Activated gamma-delta T cell treated with Interleukin-2 at 50 U/mL for 16 hours (primary cell): ENCODE data around the gene TAF9B.
"Not testable (repeated sequence)": the region's sequence is repeated elsewhere in the genome, so short reads cannot be mapped to it uniquely, and the experiment has no call there.

ENCODE experiments used
- DNase-seq: peaks from one replicate; pipeline ENCODE4 v3.0.0-alpha.2; 2020

The TAF9B gene

GRCh38 chrX:78139160-78140123, at the start of gene TAF9B:
TSS of gene TAF9B (minus strand) at chrX:78139650. CDS start at chrX:78139611, 39 bp downstream.
- DNase-seq, result peak; percentile 74

GRCh38 chrX:78182881-78183280, 43.4 kb upstream of the TAF9B start:
- no peak for DNase-seq

GRCh38 chrX:78181307-78181706, 41.9 kb upstream of the TAF9B start:
- DNase-seq, result no peak

- no peak for DNase-seq
These were observed 28.6 kb upstream of the TAF9B start for GRCh38 chrX:78168065-78168464.

- DNase-seq, result no peak
These were observed 26.0 kb upstream of the TAF9B start for GRCh38 chrX:78165425-78165824.

GRCh38 chrX:78163175-78163574, 23.7 kb upstream of the TAF9B start:
- not testable (repeated sequence) for DNase-seq

GRCh38 chrX:78160711-78161110, 21.3 kb upstream of the TAF9B start:
- not testable (repeated sequence) for DNase-seq

- not testable (repeated sequence) for DNase-seq
These were observed 18.4 kb upstream of the TAF9B start for GRCh38 chrX:78157846-78158245.

- not testable (repeated sequence) for DNase-seq
These were observed 17.9 kb upstream of the TAF9B start for GRCh38 chrX:78157373-78157772.

- DNase-seq, result not testable (repeated sequence)
These were observed 7.6 kb upstream of the TAF9B start for GRCh38 chrX:78147002-78147540.

GRCh38 chrX:78140206-78140605, 756 bp upstream of the TAF9B start:
- DNase-seq, result no peak

GRCh38 chrX:78133238-78133960, 6.1 kb downstream of the TAF9B start:
- DNase-seq, result no peak

GRCh38 chrX:78131117-78131516, 8.3 kb downstream of the TAF9B start:
- DNase-seq, result no peak

GRCh38 chrX:78130396-78130795, 9.1 kb downstream of the TAF9B start:
- no peak for DNase-seq

GRCh38 chrX:78129714-78130113, 9.7 kb downstream of the TAF9B start:
- no peak for DNase-seq

GRCh38 chrX:78125781-78126180, 13.7 kb downstream of the TAF9B start:
- not testable (repeated sequence) for DNase-seq

GRCh38 chrX:78125148-78125547, 14.3 kb downstream of the TAF9B start:
- DNase-seq, result no peak

- no peak for DNase-seq
These were observed 15.1 kb downstream of the TAF9B start for GRCh38 chrX:78124307-78124706.

GRCh38 chrX:78123190-78123589, 16.3 kb downstream of the TAF9B start:
- no peak for DNase-seq

GRCh38 chrX:78119521-78120227, 19.8 kb downstream of the TAF9B start:
- no peak for DNase-seq

GRCh38 chrX:78118628-78119027, 20.8 kb downstream of the TAF9B start:
- no peak for DNase-seq

- DNase-seq, result no peak
These were observed 22.7 kb downstream of the TAF9B start for GRCh38 chrX:78116766-78117165.

- DNase-seq, result no peak
These were observed 23.1 kb downstream of the TAF9B start for GRCh38 chrX:78116365-78116764.
